ENCODE measurements around the gene BNIP2. TPM values are rescaled to one million over a fixed set of nuclear protein-coding genes. Genes with fewer than 3 reads are reported as not detected.
A peak's percentile ranks its signal among the peaks of the same experiment; 100 is the strongest.

BNIP2 gene
- total RNA-seq, 1 donor from 2014 or later: 105 TPM

GRCh38 chr15:59611276-59612260 is 77.6 kb downstream of the BNIP2 start, which contains the start of gene GCNT3:
Gene GCNT3 (plus strand): TSS chr15:59611783. CDS start chr15:59618239, 6,456 bp downstream.
- Histone ChIP-seq H3K27me3 (no peaks in the 10 kb centered on the region), H3K4me1 (no peaks in the 10 kb centered on the region), H3K36me3 (no peaks in the 10 kb centered on the region), H3K9me3 (no peaks in the 10 kb centered on the region), H3K27ac (no peak within 1 kb of the TSS), H3K4me3 (no peak within 1 kb of the TSS)
- TF ChIP-seq CTCF (IDR thresholded peaks at IDR 0.05): no peak
- DNase-seq (no peak), ATAC-seq (peak; percentile 73)
- intact Hi-C loops (cut with DNase I): no loop called here

- Histone ChIP-seq H3K9me3 (no peaks in the 10 kb centered on the region), H3K4me1 (no peaks in the 10 kb centered on the region), H3K4me3 (no peak overlapping the region), H3K27ac (no peak overlapping the region), H3K27me3 (no peaks in the 10 kb centered on the region), H3K36me3 (no peaks in the 10 kb centered on the region)
- intact Hi-C loops (cut with DNase I): no loop called here
- DNase-seq: no peak
- ATAC-seq: no peak
- TF ChIP-seq CTCF (IDR thresholded peaks at IDR 0.05): no peak
Measured at GRCh38 chr15:59609730-59610712, 79.1 kb downstream of the BNIP2 start.

Other genes starting within 250 kb of the BNIP2 start
- 1.1 TPM for gene GCNT3, start 77.5 kb downstream of the BNIP2 start, total RNA-seq
- 73.6 TPM for gene GTF2A2, start 31.8 kb downstream of the BNIP2 start, total RNA-seq

All from upper lobe of right lung (tissue), 1 donor.